ENCODE data around the gene NALCN.

DNA sequence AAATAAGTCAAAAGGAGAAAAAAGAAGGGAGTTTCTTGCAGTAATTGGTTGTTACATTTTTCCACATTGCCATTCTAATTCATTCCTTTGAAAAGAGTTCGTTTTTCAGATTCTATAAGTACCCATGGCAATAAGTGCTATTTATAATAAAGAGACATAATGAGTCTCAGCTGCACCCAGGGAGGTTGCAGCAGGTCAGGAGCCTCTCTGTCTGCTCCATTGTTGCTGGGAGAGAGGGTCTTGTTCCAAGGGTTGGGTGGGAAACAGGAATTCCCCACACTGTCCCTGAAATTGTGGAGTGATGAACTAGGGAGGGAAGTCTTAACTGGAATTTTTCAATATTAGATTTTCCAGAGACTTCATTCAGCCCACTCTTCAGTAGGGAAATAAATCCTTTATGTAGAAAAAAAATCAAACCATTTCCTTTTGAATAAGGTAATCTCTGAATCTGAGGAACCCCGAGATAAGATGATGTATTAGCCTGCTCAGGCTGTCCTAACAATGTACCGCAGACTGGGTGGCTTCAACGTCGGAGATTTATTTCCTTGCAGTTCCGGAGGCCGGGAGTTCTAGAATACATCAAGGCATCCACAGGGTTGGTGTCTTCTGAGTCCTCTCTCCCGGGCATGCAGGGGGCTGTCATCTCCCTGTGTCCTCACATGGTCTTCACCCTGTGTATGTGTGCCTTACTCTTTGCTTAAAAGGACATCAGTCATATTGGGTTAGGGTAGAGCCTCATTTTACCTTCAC is 399.0 kb downstream of the NALCN start:
- no peak for TF ChIP-seq SPI1 (IDR thresholded peaks at IDR 0.05; ENCODE audit: borderline replicate concordance, insufficient read depth, low read depth, low read length)
- no peak for TF ChIP-seq EZH2 (IDR thresholded peaks at IDR 0.05; ENCODE audit: borderline replicate concordance, control insufficient read depth, low read depth, low read length)
- TF ChIP-seq ZBED1 (IDR thresholded peaks at IDR 0.05; ENCODE audit: borderline replicate concordance), result no peak
- no peak for TF ChIP-seq POLR2AphosphoS5 (IDR thresholded peaks at IDR 0.05; ENCODE audit: low read length)
- TF ChIP-seq, protein P1, sequence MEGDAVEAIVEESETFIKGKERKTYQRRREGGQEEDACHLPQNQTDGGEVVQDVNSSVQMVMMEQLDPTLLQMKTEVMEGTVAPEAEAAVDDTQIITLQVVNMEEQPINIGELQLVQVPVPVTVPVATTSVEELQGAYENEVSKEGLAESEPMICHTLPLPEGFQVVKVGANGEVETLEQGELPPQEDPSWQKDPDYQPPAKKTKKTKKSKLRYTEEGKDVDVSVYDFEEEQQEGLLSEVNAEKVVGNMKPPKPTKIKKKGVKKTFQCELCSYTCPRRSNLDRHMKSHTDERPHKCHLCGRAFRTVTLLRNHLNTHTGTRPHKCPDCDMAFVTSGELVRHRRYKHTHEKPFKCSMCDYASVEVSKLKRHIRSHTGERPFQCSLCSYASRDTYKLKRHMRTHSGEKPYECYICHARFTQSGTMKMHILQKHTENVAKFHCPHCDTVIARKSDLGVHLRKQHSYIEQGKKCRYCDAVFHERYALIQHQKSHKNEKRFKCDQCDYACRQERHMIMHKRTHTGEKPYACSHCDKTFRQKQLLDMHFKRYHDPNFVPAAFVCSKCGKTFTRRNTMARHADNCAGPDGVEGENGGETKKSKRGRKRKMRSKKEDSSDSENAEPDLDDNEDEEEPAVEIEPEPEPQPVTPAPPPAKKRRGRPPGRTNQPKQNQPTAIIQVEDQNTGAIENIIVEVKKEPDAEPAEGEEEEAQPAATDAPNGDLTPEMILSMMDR (IDR thresholded peaks at IDR 0.05 in 2 of 3, conservative IDR thresholded peaks at IDR 0.05 in 1 of 3; ENCODE audit: control insufficient read depth in 2 of 3, extremely low read depth in 1 of 3, insufficient read depth in 1 of 3, low read depth in 3 of 3, low read length in 3 of 3), result no peak
- TF ChIP-seq, protein P2, sequence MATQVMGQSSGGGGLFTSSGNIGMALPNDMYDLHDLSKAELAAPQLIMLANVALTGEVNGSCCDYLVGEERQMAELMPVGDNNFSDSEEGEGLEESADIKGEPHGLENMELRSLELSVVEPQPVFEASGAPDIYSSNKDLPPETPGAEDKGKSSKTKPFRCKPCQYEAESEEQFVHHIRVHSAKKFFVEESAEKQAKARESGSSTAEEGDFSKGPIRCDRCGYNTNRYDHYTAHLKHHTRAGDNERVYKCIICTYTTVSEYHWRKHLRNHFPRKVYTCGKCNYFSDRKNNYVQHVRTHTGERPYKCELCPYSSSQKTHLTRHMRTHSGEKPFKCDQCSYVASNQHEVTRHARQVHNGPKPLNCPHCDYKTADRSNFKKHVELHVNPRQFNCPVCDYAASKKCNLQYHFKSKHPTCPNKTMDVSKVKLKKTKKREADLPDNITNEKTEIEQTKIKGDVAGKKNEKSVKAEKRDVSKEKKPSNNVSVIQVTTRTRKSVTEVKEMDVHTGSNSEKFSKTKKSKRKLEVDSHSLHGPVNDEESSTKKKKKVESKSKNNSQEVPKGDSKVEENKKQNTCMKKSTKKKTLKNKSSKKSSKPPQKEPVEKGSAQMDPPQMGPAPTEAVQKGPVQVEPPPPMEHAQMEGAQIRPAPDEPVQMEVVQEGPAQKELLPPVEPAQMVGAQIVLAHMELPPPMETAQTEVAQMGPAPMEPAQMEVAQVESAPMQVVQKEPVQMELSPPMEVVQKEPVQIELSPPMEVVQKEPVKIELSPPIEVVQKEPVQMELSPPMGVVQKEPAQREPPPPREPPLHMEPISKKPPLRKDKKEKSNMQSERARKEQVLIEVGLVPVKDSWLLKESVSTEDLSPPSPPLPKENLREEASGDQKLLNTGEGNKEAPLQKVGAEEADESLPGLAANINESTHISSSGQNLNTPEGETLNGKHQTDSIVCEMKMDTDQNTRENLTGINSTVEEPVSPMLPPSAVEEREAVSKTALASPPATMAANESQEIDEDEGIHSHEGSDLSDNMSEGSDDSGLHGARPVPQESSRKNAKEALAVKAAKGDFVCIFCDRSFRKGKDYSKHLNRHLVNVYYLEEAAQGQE (IDR thresholded peaks at IDR 0.05; ENCODE audit: low read depth, low read length), result no peak
- TF ChIP-seq SMC3 (IDR thresholded peaks at IDR 0.05; ENCODE audit: borderline replicate concordance, low read length), result no peak
- TF ChIP-seq, protein P3, sequence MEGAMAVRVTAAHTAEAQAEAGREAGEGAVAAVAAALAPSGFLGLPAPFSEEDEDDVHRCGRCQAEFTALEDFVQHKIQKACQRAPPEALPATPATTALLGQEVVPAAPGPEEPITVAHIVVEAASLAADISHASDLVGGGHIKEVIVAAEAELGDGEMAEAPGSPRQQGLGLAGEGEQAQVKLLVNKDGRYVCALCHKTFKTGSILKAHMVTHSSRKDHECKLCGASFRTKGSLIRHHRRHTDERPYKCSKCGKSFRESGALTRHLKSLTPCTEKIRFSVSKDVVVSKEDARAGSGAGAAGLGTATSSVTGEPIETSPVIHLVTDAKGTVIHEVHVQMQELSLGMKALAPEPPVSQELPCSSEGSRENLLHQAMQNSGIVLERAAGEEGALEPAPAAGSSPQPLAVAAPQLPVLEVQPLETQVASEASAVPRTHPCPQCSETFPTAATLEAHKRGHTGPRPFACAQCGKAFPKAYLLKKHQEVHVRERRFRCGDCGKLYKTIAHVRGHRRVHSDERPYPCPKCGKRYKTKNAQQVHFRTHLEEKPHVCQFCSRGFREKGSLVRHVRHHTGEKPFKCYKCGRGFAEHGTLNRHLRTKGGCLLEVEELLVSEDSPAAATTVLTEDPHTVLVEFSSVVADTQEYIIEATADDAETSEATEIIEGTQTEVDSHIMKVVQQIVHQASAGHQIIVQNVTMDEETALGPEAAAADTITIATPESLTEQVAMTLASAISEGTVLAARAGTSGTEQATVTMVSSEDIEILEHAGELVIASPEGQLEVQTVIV (IDR thresholded peaks at IDR 0.05; ENCODE audit: borderline replicate concordance, partially characterized antibody), result no peak
- TF ChIP-seq POLR2A (IDR thresholded peaks at IDR 0.05; ENCODE audit: low read depth, low read length), result no peak
- TF ChIP-seq, protein P4, sequence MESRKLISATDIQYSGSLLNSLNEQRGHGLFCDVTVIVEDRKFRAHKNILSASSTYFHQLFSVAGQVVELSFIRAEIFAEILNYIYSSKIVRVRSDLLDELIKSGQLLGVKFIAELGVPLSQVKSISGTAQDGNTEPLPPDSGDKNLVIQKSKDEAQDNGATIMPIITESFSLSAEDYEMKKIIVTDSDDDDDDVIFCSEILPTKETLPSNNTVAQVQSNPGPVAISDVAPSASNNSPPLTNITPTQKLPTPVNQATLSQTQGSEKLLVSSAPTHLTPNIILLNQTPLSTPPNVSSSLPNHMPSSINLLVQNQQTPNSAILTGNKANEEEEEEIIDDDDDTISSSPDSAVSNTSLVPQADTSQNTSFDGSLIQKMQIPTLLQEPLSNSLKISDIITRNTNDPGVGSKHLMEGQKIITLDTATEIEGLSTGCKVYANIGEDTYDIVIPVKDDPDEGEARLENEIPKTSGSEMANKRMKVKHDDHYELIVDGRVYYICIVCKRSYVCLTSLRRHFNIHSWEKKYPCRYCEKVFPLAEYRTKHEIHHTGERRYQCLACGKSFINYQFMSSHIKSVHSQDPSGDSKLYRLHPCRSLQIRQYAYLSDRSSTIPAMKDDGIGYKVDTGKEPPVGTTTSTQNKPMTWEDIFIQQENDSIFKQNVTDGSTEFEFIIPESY (IDR thresholded peaks at IDR 0.05), result no peak
- TF ChIP-seq, protein P5, sequence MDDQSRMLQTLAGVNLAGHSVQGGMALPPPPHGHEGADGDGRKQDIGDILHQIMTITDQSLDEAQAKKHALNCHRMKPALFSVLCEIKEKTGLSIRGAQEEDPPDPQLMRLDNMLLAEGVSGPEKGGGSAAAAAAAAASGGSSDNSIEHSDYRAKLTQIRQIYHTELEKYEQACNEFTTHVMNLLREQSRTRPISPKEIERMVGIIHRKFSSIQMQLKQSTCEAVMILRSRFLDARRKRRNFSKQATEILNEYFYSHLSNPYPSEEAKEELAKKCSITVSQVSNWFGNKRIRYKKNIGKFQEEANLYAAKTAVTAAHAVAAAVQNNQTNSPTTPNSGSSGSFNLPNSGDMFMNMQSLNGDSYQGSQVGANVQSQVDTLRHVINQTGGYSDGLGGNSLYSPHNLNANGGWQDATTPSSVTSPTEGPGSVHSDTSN (IDR thresholded peaks at IDR 0.05; ENCODE audit: insufficient replicate concordance, low read depth, low read length), result no peak
